Measurements from ENCODE around the gene DNAJA3. TPM values are rescaled to one million over a fixed set of nuclear protein-coding genes. Genes with fewer than 3 reads are reported as not detected.

The DNAJA3 gene
- total and polyA plus RNA-seq, 4 donors, result 24.8 to 38.5 (median 35.5) TPM

DNA sequence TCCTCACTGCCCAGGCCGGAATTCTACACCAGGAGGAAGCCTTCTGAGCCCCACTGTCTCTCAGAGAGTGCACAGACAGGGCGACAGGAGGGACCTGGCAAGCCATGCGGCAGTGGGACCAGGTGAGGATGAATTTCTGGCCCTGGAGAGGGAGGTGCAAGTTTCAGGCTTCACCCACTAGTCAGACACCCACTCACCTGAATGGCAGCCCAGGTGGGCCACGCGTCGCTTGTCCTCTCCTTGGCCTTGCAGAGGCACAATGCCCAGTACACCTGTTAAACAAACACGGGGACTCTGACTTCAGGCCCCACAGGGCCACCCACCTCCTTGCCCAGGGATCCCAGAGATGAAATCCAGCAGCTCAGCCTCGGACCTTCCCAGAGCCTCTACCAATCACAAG lies 13.5 kb upstream of the DNAJA3 start:
- Histone ChIP-seq H3K4me1 (ENCODE audit: control insufficient read depth in 5 of 5, insufficient read depth in 5 of 5, low read length in 5 of 5) (peaks cover 0 to 61% (median 13%) of the 10 kb centered on the region in 5 donors), H3K9me3 (ENCODE audit: control insufficient read depth in 4 of 4, insufficient read depth in 3 of 4, low read length in 3 of 4) (no peaks in the 10 kb centered on the region), H3K9ac (ENCODE audit: insufficient read depth in 1 of 2, low read length in 2 of 2) (no peak overlapping the region), H3K4me3 (no peak overlapping the region), H3K27me3 (ENCODE audit: control insufficient read depth in 3 of 3, insufficient read depth in 3 of 3, low read length in 2 of 3) (no peaks in the 10 kb centered on the region), H3K27ac (ENCODE audit: low read depth in 1 of 2, low read length in 1 of 2) (peak overlapping the region in 1 of 2 donors; percentile 31), H3K36me3 (ENCODE audit: control insufficient read depth in 4 of 4, insufficient read depth in 4 of 4, low read length in 4 of 4) (peaks cover 0 to 23% (median 0%) of the 10 kb centered on the region in 4 donors)
- TF ChIP-seq, protein P1, sequence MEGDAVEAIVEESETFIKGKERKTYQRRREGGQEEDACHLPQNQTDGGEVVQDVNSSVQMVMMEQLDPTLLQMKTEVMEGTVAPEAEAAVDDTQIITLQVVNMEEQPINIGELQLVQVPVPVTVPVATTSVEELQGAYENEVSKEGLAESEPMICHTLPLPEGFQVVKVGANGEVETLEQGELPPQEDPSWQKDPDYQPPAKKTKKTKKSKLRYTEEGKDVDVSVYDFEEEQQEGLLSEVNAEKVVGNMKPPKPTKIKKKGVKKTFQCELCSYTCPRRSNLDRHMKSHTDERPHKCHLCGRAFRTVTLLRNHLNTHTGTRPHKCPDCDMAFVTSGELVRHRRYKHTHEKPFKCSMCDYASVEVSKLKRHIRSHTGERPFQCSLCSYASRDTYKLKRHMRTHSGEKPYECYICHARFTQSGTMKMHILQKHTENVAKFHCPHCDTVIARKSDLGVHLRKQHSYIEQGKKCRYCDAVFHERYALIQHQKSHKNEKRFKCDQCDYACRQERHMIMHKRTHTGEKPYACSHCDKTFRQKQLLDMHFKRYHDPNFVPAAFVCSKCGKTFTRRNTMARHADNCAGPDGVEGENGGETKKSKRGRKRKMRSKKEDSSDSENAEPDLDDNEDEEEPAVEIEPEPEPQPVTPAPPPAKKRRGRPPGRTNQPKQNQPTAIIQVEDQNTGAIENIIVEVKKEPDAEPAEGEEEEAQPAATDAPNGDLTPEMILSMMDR (IDR thresholded peaks at IDR 0.05; ENCODE audit: control extremely low read depth, extremely low read depth), result no peak
- WGBS, 2 donors, result 92 to 93% methylated on average over 8 of the region's 8 CpGs
- no peak for ATAC-seq (ENCODE audit: insufficient read depth, low FRiP score)
- no peak for DNase-seq

DNA sequence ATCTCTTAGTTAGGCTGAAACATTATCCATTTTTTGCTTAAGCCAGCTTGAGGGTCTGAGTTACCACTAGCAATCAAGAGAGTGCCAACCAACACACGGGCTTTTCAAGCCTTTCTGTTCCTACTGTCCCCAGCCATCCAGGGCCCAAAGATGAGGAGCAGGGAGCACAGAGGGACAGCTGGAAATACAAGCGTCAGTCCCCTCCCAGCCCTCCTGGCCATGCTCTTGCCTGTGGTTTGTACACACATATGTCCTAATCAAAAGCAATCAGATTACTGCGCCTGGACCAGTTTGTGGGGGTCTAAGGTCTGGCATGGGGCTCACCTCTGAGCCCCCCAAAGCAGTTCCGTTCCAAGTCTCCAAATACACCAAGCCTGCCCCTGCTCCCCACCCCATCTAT lies 12.8 kb upstream of the DNAJA3 start:
- TF ChIP-seq, protein P1 (IDR thresholded peaks at IDR 0.05; ENCODE audit: control extremely low read depth, extremely low read depth), result no peak
- peaks cover 0 to 57% (median 13%) of the 10 kb centered on the region in 5 donors for H3K4me1 ChIP-seq (ENCODE audit: control insufficient read depth in 5 of 5, insufficient read depth in 5 of 5, low read length in 5 of 5)

DNA sequence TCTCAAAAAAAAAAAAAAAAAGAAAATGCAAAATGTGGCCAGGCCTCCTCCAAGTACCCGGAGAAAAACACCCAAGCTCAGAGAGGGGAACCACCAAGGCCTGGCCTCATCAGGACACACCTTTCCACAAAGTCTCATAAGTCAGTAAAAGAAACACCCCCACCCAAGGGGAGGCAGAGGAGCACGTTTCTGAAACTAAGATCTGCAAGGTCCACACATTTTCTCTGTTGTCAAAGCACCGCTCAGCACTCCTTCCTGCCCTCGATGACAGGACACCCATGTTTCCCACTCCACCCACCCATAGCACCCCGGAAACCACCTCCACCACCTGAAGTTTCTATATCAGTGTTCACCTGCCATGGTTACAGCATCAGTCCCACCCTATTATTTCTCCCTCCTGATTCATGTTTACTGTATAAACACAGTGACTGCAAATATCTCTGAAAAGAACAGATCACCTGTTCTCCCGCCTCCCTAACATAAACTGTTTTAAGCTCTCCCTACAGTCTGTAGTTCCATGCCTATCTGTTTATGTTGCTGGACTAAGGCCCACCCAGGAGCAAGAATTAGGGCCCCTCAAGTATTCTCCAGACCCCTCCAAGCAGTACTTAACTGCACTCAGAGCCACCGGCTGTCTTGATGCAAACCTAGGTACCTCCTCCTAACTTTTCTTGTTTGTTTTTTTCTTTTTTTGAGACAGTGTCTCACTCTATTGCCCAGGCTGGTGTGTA lies 11.3 kb upstream of the DNAJA3 start:
- peaks cover 0 to 46% (median 13%) of the 10 kb centered on the region in 5 donors for H3K4me1 ChIP-seq (ENCODE audit: control insufficient read depth in 5 of 5, insufficient read depth in 5 of 5, low read length in 5 of 5)
- no peak for ATAC-seq (ENCODE audit: insufficient read depth, low FRiP score)
- WGBS, 2 donors, result 67 to 79% methylated on average over 7 of the region's 7 CpGs
- TF ChIP-seq, protein P1 (IDR thresholded peaks at IDR 0.05; ENCODE audit: control extremely low read depth, extremely low read depth), result no peak
- H3K9ac ChIP-seq (ENCODE audit: insufficient read depth in 1 of 2, low read length in 2 of 2), result no peak overlapping the region
- H3K4me3 ChIP-seq, result no peak overlapping the region
- no peaks in the 10 kb centered on the region for H3K9me3 ChIP-seq (ENCODE audit: control insufficient read depth in 4 of 4, insufficient read depth in 3 of 4, low read length in 3 of 4)
- H3K27me3 ChIP-seq (ENCODE audit: control insufficient read depth in 3 of 3, insufficient read depth in 3 of 3, low read length in 2 of 3), result no peaks in the 10 kb centered on the region
- H3K36me3 ChIP-seq (ENCODE audit: control insufficient read depth in 4 of 4, insufficient read depth in 4 of 4, low read length in 4 of 4), result peaks cover 0 to 14% (median 0%) of the 10 kb centered on the region in 4 donors
- no peak overlapping the region for H3K27ac ChIP-seq (ENCODE audit: low read depth in 1 of 2, low read length in 1 of 2)
- DNase-seq, result no peak

More for the DNA sequence above, 12.8 kb upstream of the DNAJA3 start:
- no peak overlapping the region for H3K4me3 ChIP-seq
- 93 to 94% methylated on average over 4 of the region's 4 CpGs for WGBS, 2 donors
- H3K27me3 ChIP-seq (ENCODE audit: control insufficient read depth in 3 of 3, insufficient read depth in 3 of 3, low read length in 2 of 3), result no peaks in the 10 kb centered on the region
- H3K36me3 ChIP-seq (ENCODE audit: control insufficient read depth in 4 of 4, insufficient read depth in 4 of 4, low read length in 4 of 4), result peaks cover 0 to 18% (median 0%) of the 10 kb centered on the region in 4 donors
- H3K9ac ChIP-seq (ENCODE audit: insufficient read depth in 1 of 2, low read length in 2 of 2), result no peak overlapping the region
- DNase-seq (no peak), ATAC-seq (ENCODE audit: insufficient read depth, low FRiP score) (no peak)
- H3K9me3 ChIP-seq (ENCODE audit: control insufficient read depth in 4 of 4, insufficient read depth in 3 of 4, low read length in 3 of 4), result no peaks in the 10 kb centered on the region
- H3K27ac ChIP-seq (ENCODE audit: low read depth in 1 of 2, low read length in 1 of 2), result no peak overlapping the region

Data from lung (tissue), 12 donors.